T follicular helper cell (primary cell): Measurements from ENCODE around the gene PLEKHH3.

Source experiments
- DNase-seq: peaks from one replicate; pipeline ENCODE4 v3.0.0-alpha.2; 2020; ENCODE audit warnings: low read depth
- total RNA-seq, 2 experiments: gene quantifications; one replicate each; lab custom pipeline; 2026; lab: John Stamatoyannopoulos, UW

PLEKHH3 gene, protein sequence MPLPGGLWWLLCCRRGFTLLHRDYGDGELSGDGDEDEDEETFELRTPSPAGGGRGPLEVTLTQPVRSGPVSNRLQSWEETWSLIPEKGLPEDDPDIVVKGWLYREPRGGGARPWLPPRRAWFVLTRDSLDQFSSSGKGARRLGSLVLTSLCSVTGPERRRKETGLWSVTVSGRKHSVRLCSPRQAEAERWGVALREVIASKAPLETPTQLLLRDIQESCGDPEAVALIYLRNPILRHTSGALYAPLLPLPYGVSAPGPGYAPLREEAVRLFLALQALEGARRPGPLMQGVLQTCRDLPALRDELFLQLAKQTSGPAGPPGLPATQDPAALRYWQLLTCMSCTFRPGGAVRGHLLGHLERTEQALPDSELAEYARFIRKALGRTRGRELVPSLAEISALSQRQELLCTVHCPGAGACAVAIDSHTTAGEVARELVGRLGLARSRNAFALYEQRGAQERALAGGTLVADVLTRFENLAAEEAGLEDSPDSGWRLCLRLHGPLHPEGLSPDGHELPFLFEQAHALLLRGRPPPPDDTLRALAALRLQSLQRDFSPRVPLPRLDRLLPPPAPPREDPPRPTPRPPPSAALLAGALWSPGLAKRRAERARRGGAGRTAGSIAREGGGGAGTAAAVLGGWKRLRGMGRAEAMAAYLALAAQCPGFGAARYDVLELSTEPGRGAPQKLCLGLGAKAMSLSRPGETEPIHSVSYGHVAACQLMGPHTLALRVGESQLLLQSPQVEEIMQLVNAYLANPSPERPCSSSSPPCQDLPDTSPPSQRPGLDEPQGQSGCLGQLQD
- 0.24 to 1.5 reads per million in 2 experiments for total RNA-seq

DNA sequence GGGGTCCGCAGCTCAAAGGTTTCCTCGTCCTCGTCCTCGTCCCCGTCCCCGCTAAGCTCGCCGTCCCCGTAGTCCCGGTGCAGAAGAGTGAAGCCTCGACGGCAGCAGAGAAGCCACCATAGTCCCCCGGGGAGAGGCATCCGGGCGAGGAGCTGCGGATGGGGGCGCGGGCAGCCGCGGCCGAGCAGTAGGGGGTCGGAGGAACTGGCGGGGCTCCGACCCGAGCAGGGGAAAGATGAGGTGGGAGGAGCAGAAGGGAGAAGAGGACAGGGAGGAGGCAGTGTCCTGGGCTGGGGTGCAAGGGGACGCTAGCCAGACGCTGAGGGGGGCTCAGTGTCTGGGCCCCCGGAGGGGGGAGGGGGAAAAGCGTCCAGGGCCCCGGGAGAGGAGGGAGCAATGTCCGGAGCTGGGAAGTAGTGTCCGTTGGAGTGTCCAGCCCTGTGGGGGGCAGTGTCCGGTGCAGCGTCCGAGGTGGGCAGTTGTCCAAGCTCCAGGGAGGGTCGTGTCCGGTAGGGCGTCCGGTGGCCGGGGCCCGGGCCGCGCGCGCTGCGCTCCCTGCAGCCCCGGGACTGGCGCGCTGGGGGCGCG is at the start of gene PLEKHH3:
Gene PLEKHH3, minus strand, starts transcription at position 571 of the 588 bp plus-strand sequence. Its CDS starts 431 bp downstream, at position 140.
- no peak for DNase-seq

DNA sequence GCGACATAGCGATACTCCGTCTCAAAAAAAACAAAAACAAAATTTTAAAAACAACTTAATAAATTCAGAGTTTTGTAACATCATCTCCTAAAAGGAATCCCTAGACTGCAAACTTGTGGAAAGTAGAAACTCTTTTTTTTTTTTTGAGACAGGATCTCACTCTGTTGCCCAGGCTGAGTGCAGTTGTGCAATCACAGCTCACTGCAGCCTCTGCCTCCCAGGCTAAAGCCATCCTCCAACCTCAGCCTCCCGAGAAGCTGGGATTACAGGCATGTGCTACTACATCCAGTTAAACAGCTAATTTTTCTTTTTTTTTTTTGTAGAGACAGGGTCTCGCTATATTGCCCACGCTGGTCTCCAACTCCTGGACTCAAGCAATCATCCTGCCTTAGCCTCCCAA is 48.3 kb upstream of the PLEKHH3 start:
- DNase-seq: no peak

DNA sequence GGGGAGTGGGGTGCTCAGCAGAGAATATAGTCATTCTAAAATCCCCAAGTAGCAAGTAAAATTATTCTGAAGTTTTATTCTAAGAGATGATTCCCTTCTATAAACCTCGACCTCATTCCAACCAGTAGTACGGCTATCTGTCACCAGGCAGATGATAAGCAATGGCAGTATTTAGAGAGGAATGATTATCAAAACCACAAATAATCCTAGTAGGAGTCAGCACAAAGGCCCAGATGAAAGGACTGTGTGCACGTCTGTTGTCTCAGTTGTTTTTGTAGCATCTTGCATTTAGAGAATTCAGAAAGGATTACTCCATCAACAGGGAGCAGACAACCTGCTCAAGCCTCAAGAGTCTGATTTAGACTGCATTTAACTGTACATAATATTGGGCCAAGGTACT is 46.8 kb upstream of the PLEKHH3 start:
- DNase-seq: no peak

DNA sequence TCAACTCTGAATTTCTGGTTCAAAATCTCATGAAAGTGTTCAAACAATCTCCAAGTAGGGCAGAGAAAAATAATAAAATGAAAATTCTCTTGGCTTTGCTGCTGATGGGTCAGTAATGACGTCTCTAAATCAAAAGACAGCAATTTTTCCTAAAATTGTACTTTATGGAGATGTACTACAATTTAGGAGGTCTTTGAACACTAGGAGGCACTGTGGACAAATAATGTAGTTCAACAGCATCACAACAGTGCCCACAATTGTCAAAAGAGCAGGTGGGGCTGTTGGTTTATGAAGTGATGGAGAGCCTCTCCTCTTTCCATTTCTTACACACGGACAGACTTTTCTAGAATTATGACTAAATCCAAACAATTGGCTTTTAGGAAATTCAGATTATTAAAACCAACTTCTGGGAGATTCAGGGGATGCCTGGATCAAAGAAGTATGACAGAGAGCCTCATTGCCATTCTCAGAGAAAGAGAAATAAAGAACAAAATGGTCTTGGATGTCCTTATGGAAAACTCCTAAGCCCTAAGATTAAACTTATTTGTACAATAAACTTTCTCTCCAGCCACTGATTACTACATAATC is 44.3 kb upstream of the PLEKHH3 start:
- no peak for DNase-seq

DNA sequence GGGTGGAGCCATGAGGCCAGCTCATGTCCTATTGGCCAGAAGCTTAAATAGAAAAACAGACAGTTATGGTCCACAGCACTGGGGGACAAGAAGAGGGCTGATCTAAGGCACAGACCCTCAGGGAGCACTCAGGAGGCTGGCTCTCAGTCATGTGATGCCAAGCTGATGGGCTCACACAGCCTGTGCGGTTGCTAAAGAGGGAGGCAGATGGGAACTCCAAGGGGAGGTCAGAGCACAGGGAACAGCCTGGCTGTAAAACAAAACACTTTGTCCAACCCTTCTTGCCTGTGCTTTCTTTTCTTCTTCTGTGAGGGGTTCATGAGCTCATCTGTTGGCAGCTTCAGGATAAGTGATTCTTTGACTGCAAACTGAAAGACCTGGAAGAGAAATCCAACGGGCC is 32.8 kb upstream of the PLEKHH3 start:
- no peak for DNase-seq

DNA sequence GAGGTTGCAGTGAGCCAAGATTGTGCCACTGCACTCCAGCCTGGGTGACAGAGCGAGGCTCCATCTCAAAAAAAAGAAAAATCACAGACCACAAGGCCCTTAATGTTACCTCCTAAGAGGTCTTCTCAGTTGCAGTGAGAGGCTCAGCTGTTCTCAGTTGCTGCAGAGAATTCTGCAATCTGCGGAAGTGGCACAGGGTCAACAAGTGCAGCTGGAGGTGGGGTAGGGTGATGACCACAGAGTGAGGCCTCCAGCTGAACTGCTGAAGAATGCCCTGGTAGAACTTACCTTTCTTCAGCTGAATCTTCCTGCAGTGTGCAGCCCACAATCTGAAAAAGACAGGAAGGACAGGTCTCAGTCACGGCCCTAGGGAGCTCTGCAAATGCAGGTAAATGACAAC is 31.8 kb upstream of the PLEKHH3 start:
- DNase-seq: no peak

DNA sequence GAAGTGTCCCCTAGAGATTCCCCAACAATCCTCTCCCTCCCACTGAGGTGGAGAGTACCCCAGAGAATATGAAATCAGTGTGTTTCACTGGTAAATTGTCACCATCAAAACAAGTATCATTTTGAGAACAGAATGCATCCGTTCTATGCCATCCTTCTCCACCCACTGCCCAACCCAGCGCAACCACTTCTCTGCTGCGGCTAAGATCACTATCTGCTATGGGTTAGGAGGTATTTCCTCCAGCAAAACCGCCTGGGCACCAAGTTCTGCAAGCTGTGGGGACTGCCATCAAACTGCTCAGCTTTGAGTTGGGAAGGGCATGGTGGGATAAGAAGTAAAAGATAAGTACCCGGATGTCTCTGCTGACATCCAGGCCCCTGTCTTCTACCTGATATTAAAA is 29.9 kb upstream of the PLEKHH3 start:
- no peak for DNase-seq

DNA sequence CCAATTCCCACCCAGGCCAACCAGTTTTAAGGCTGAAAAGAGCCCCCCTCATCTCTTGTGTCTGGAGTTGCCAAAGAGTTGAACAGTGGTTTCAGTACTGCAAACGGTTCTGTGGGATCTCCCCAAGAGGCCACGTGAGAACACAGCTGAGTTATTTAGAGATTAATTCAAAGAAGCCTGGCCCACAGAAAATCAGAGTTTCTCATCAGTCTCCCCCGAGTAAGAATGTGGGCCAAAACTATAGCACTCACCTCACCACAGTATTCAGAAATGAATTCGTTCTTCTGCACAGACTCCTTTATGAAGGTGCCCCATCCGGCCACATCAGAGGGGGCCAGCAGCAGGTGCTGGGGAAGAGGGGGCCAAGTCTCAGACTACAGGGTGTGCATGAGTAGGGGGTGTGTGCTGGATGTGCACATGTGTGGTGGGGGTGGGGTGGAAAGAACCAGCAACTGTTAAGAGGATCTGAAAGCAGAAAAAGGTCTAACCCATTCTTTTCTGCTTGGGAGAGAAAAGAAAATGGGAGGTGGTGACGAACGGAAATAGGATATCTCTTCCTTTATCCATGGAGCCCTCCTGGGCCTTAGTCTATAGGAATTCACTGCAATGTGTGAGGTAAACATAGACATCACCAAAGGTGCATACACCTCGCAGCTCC is 28.2 kb upstream of the PLEKHH3 start:
- no peak for DNase-seq

DNA sequence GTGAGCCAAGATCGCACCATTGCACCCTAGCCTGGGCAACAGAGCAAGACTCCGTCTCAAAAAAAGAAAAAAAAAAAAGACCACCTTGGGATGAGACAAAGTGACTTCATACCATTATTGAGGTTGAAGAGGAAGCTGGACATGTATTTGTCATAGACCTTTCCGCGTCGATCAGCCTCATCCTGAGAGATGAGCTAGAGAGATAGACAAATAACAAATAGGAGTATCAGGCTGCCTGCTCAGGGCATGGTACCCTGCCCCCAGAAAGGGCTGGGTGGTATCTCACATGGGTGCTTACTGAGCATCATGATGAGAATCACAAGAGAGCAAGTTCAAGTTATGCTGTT is 27.7 kb upstream of the PLEKHH3 start:
- no peak for DNase-seq

DNA sequence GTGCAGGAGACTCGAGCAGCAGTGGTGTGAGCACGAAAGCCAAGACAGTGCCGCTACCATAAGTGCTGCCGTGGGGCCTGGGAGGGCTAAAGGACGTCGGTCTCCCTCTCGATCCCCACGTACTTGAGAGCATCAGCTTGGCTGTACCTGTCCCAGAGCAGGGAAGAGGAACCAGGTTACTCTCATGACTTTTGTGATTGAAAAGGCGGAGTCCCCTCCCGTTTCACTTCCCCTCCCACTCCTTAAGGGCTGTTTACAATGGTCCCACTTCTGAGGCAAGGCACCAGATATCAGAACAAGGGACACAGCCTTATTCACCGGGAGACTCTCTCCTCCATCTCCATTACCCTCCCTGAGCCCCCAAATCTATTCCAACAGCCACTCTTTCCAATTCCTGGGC is 25.7 kb upstream of the PLEKHH3 start:
- DNase-seq: no peak

DNA sequence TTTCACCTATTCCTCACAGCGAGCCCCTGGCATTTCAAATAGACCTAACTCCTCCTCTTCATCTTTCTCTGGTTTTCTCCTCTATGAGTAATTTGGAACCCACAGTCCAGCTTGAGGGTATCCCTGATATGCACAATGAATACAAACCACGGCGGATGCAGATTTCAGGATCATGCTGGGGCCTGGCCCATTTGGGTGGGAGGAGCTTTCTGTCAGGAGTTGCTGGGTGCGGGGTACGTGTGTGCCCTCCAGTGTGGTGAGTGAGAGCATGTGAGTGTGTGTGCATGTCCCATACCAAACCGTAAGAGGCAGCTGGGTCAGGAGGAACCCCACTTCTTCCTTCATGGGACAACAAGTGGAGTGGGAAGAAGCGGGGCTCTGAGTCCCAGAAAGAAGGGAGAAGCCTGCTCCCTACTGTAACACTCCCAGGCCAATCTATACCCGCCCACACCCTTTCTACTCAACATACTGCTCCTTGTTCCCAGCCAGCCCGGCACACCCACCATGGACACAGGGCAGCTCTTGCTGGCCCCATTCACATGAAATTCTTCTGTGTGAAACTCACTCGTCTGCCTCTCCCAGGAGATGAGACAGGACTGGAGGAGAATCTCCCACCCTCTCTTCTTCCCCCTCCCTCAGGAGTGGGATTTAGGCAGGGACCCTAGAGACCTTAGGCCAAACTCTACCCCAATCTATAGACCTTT is 23.9 kb upstream of the PLEKHH3 start:
- no peak for DNase-seq

DNA sequence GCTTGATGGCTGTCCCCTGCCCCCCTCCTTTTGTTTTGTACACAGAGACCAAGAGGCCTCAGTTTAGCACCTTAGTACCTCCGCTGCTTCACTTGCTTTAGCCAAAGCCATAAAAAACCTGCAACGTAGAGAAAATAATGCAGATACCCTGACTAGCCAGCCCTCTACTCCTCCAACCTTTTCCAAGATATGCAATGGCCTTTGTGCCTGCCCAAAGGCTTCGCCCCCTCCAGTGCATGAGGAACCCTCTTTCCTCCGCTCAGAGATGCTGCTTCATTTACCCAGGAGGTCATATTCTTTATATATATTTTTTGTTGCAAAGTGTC is 22.6 kb upstream of the PLEKHH3 start:
- no peak for DNase-seq

DNA sequence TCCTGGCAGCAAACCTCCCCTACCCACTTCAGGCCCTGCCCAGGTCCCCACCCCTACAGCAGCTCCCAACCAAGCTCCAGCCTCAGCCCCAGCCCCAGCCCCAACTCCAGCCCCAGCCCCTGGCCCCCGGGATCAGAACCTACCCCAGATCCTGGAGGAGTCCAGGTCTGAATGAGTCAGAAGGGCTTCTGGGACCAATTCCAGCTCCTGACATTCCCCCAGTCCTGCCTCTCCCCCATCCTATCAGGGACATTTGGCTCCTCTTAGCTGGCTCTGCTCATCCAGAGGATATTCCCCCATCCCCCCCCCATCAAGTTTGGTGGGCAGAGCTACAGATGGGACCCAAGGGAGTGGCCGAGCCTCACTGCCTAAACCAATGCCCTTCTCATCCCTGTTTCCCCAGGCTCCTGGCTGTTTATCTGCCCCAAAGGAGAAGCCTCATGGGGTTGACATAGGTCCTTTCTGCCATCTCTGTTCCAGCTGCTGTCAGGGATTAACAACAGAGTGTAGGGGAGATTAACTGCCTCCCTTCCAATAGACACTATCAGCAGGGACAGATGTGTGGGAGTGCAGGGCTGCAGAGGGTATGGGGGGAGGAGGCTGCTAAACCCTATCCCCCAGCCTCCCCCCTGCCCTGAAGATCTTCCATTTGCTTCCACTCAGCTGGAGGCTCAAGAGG is 22.1 kb upstream of the PLEKHH3 start:
- no peak for DNase-seq

DNA sequence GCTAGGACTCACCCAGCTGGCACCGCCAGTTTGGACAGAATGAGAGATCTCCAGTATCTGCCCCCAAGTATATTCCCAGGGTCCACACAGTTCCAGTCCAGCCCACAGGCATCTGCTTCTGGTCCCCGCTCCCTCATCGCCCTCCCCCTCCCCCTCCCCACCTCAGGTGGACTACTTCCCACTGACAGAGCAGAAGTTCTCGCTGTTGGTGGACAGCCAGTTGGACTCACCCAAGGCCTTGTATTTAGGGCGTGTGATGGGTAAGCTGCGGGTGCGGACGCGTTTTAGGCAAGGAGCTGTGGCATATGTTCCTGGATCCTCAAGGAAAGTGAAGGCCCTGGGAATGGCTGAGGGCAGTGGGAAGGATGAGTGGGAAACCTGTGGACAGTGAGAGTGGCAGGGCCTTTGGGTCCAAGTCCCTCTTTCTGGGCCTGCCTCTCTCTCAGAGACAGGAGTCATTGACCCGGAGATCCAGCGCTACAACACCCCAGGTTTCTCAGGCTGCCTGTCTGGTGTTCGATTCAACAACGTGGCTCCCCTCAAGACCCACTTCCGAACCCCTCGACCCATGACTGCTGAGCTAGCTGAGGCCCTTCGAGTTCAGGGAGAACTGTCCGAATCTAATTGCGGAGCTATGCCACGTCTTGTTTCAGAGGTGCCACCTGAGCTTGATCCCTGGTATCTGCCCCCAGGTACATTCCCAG is 20.5 kb upstream of the PLEKHH3 start:
- DNase-seq: no peak

DNA sequence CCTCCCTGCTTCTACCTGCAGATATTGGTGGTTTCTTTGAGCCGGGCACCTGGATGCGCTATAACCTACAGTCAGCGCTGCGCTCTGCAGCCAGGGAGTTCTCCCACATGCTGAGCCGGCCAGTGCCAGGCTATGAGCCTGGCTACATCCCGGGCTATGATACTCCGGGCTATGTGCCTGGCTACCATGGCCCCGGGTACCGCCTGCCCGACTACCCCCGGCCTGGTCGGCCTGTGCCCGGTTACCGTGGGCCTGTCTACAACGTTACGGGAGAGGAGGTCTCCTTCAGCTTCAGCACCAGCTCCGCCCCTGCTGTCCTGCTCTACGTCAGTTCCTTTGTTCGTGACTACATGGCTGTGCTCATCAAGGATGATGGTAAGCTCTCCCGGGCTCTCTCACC is 18.7 kb upstream of the PLEKHH3 start:
- DNase-seq: no peak

DNA sequence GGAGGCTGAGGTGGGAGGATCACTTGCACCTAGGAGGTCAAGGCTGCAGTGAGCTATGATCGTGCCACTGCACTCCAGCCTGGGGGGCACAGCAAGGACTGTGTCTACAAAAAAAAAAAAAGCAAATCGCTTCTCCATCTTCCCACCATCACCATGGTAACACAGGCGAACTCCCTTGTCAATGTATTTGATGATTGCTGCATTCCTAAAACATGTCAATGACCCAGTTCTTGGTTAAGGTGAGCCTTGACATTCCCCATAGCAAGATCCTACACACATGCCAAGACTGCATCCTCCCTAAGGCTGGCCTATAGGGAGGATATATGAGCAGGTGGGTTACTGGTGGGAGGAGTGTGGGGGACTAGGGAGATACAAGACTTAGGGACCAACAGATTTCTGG is 17.7 kb upstream of the PLEKHH3 start:
- no peak for DNase-seq

DNA sequence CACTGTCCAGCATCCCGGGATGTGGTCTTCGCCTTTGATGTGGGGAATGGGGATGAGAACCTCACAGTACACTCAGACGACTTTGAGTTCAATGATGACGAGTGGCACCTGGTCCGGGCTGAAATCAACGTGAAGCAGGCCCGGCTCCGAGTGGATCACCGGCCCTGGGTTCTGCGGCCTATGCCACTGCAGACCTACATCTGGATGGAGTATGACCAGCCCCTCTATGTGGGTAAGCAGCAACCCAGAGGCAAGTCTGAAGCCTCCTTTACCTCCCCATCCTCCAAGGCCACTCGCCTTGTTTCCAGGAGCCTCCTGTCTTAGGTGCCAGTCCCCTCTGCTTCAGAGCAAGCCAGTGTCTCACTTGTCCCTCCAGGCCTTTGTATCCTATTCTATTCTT is 15.7 kb upstream of the PLEKHH3 start:
- DNase-seq: no peak

DNA sequence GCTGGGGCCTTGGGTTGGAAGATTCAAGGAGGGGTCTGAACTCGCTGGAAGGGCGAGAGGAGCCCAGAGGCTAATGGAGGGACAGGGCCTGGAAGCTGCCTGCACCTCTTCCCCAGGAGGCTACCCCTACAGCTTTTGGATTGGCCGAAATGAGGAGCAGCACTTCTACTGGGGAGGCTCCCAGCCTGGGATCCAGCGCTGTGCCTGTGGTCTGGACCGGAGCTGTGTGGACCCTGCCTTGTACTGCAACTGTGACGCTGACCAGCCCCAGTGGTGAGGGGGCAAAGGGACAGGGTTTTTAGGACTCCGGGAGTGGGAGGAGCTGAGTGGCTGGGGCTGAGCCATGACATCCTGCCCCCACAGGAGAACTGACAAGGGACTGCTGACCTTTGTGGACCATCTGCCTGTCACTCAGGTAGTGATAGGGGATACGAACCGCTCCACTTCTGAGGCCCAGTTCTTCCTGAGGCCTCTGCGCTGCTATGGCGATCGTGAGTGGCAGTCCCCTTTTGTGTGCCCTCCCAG is 14.3 kb upstream of the PLEKHH3 start:
- DNase-seq: no peak

DNA sequence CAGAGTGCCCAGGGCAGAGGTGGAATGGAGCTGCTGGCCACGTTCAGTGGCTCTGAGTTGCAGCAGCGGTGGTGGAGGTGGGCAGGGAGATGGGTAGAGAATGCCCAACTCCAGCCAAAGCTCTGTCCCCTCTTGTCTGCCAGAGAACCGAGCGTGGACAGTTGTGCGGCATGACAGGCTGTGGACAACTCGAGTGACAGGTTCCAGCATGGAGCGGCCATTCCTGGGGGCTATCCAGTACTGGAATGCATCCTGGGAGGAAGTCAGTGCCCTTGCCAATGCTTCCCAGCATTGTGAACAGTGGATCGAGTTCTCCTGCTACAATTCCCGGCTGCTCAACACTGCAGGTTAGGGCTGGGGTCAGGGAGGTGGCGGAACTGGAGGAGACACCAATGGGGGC is 13.8 kb upstream of the PLEKHH3 start:
- DNase-seq: no peak

DNA sequence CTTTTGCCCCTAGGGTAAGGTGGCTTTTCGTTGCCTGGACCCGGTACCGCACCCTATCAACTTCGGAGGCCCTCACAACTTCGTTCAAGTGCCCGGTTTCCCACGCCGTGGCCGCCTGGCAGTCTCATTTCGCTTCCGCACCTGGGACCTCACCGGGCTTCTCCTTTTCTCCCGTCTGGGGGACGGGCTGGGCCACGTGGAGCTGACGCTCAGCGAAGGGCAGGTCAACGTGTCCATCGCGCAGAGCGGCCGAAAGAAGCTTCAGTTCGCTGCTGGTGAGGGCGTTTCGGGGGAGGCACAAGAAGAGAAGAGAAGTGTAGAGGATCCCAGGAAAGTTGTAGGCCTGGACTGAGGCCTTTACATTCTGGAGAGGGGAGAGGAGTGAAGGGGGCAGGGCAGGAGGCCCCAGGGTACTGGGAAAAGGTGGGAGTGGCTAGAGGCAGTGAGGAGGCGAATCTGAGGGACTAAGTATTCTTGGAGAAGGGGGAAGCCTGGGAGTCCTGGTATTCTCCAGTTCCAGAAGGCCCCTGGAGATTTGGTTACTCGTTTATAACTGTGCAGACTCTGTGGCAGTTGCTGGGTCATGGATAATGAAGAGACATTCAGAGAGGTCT is 11.0 kb upstream of the PLEKHH3 start:
- DNase-seq: no peak
